ENCODE data around the gene PYROXD2.
A peak's percentile ranks its signal among the peaks of the same experiment; 100 is the strongest.
"Not testable (repeated sequence)": the region's sequence is repeated elsewhere in the genome, so short reads cannot be mapped to it uniquely, and the experiment has no call there.

PYROXD2 gene

DNA sequence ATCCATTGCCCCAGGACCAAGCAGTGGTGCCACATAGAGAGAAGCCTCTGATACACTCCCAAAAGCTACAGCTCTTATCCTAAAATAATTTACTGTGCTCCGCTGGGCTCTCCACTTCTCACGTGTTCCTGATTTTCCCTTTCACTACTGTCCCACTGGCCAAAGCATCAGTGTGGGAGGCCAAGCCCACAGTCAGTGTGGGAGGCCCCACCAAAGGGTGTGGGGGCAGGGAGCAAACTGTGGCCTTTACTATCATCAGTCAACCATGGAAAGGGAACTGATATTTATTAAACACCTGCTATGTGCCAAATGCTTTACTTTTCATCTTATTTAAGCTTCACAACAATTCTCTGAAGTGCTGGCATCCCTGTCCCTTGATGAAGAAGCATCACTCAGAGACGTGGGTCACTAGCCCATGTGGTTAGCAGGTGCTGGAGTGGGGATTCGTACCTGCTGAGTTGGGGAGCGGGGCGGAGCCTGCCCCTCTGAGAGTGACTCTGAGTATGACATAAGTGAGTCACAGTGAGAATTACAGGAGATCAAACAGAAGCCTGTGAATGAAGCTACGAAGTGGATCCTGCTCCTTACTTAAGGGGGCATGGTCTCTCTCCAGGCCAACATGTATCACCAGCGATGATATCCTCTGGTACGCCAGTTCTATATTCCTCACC is 50.4 kb downstream of the PYROXD2 start:
- DNase-seq, result no peak

- DNase-seq, result no peak
Observed at GRCh38 chr10:98363220-98363619, 51.8 kb downstream of the PYROXD2 start.

- peak; percentile 97 for DNase-seq
Observed at GRCh38 chr10:98361131-98362025, 53.6 kb downstream of the PYROXD2 start.

DNA sequence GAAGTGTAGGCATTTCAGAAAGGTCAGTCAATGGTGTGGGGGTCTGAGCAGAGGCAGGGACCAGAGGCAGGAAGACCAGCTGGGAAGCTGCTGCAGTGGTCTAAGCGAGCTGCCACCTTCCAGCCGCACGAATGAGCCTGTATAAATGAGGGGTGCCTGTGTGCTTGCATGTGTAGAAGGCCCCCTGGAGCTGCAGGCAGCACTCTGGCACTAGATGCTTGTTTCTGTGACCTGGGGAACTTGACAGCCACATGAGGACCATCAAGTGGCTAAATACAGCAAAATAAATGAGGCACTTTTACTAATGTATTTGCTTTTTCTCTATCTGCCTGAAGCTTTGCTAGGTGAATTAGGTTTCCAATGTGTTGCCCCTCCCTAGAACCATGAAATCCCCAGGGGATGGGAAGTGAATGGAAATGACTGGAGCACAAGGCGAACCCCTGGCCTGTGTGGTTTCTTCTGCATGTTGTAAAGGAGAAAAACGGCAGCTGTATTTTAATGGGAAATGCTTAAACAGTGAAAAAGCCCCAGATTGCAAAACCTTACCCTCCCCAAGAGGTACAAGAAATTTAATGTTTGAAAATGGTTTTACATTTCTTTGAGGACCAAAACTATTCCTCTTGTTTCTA is 57.7 kb downstream of the PYROXD2 start:
- DNase-seq, result peak; percentile 57

DNA sequence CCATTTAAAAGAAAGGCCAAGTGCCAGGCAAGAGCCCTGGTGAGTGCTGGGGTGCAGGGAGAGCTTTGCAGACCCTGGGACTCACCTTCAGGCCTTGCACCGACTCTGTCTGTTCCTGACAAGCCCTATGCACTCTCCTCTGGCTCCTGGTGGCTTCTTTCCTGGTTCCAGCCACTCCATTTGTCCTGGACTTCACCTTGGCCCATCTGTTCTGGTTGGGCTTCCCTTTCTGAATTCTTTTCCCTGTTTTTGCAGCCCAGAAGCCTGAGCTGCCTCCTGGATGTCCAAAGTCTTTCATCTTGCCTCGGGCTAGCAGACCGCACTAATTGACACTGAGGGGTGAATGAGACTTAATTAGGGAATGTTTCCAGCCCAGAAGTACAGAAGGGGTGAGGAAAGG is 60.5 kb downstream of the PYROXD2 start:
- no peak for DNase-seq

- no peak for DNase-seq
Observed at GRCh38 chr10:98353170-98353569, 61.8 kb downstream of the PYROXD2 start.

DNA sequence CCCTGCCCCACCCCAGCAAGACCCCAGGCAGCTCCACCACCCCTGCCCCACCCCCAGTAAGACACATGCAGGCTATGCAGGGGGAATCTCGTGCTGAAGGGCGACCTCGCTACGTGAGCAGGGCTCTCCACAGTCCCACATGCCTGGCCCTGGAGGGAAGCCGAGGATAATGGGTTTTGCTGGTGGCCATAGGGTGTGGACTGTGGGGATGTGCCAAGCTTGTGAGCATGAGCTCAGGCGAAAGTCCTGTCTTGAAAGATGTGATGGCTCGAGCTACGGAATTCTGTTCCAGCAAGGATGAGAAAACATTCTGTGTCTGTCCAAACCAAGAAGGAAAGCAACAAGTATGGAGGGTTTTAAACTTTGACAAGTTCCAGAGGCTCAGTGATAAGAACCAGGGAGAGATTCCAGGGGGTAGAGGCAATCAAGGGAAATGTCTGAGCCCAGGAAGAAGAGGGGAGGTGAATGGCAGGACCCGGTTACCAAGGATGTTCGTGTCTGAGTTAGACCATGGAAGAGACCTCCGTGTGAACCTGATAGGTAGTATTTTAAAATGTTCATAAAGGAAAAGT is 63.1 kb downstream of the PYROXD2 start:
- DNase-seq, result no peak

GRCh38 chr10:98349508-98349922 is 65.5 kb downstream of the PYROXD2 start:
- DNase-seq, result peak; percentile 99

- no peak for DNase-seq
Observed at GRCh38 chr10:98346847-98347246, 68.1 kb downstream of the PYROXD2 start.

DNA sequence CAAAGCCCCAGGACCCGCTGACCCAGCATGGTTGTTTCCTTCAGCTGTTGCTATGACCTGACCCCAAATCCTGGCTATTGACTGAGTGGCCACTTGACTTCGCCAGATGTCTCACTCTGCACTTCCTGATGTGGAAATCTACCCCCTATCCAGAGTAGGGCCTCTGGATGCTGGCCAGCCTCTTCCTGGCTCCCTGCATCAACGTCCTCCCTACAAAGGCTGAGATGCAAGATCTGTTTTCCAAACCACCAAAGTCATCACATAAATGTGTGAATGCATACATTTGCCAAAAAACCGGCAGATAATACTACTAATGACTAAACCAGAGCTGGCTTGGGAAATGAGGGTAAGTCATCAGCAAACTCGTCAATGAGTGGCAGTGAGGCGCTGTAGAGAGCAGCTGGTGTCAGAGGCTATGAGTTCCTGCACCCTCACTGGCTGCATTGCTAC is 70.4 kb downstream of the PYROXD2 start:
- DNase-seq, result peak; percentile 73

GRCh38 chr10:98341701-98342100 is 73.3 kb downstream of the PYROXD2 start:
- DNase-seq, result not testable (repeated sequence)

- DNase-seq, result no peak
Observed at GRCh38 chr10:98340940-98341310, 74.1 kb downstream of the PYROXD2 start.

GRCh38 chr10:98340261-98340939 is 74.6 kb downstream of the PYROXD2 start:
- DNase-seq, result no peak

DNA sequence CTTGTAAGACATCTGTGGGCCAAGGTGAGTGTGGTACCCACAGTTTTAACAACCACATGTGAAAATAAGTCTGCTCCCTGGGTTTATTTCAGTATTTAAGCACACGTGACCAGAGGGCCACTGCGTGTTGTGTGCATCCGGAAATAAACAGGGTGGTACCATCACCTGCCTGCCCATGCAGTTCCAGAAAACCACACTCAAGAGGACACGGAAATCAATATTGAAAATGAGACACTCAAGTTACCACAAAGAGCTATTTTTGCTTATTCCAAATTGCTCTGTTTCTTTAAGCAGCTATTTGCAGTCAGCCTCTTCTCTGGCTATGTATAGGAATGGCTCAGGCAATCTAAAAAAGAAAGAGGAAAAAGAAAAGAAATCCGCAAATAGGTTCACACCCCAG is 75.2 kb downstream of the PYROXD2 start:
- no peak for DNase-seq

- no peak for DNase-seq
Observed at GRCh38 chr10:98338896-98339295, 76.1 kb downstream of the PYROXD2 start.

DNA sequence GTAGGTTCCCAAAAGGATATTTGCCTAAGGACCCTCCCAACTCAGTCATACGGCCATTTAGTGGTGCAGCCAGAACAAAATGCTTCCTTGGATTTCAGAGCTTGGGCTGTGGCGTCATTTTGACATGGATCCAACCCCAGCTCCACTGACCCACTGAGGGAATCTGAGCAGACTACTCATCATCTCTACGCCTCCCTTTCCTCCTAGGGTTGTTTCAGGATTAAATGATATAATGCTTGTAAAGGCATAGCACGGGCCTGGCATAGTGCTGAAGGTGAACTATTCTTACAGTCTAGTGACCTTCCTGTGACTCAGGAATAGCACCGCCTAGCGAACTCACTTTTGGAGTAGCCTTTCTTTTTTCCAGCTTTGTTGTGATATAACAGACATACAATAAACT is 76.7 kb downstream of the PYROXD2 start:
- no peak for DNase-seq

DNA sequence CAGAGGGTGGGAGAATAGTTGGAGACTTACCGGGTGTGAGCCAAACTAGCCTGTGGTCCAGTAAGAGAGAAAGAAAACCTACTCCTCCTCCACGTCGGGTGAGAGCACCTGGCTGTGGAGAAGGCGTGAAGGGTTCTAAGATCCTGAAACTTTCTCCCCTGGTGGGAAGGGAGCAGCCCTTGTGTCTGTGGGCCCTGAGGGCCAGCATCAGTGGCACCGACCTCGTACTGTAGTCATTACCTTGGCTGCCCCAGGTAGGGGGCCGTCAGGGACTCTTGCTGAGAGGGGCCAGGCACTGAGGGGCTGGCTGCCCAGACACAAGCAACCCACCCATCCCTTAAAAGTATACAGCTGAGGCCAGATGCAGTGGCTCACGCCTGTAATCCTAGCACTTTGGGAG is 77.5 kb downstream of the PYROXD2 start:
- DNase-seq, result no peak
